HepG2 (cell line): ENCODE data around the gene NSF.

ENCODE experiments used
- BRF2 ChIP-seq: sonication (generic); formaldehyde crosslinking; IDR thresholded peaks from 2 replicates; pipeline ENCODE4 v1.8.1; 2022; ENCODE audit warnings: mild to moderate bottlenecking, missing genetic modification reagents
- CTCF ChIP-seq: sonication (generic); formaldehyde crosslinking; IDR thresholded peaks from 2 replicates; pipeline ENCODE4 v1.5.0; 2020; ENCODE audit warnings: mild to moderate bottlenecking, missing genetic modification reagents, moderate library complexity
- POLR2A ChIP-seq, 2 experiments: IDR thresholded peaks; 2 replicates each; pipeline ENCODE4 v1.6.1; 2011; ENCODE audit warnings: low read depth in 2 of 2, low read length in 2 of 2, mild to moderate bottlenecking in 1 of 2, moderate library complexity in 1 of 2; ENCODE audit not compliant: insufficient read depth in 1 of 2
- RBFOX2 ChIP-seq: fragments of 200-400 bp; formaldehyde crosslinking; IDR thresholded peaks from 2 replicates; pipeline ENCODE4 v1.6.1; 2017; ENCODE audit warnings: low read depth, mild to moderate bottlenecking, low read length
- SMC3 ChIP-seq: IDR thresholded peaks from 2 replicates; pipeline ENCODE4 v1.6.1; 2011; ENCODE audit warnings: low read length, improper control_type of control experiment
- ZNF496 ChIP-seq: sonication (generic); formaldehyde crosslinking; IDR thresholded peaks from 2 replicates; pipeline ENCODE4 v1.8.1; 2023; ENCODE audit warnings: mild to moderate bottlenecking, moderate library complexity, missing genetic modification reagents; ENCODE audit not compliant: insufficient replicate concordance
- ZNF747 ChIP-seq: sonication (generic); formaldehyde crosslinking; IDR thresholded peaks from 2 replicates; pipeline ENCODE4 v1.8.1; 2023; ENCODE audit warnings: missing genetic modification reagents, mild to moderate bottlenecking, borderline replicate concordance
- TF ChIP-seq, protein P1 (sequence below), 2 experiments: IDR thresholded peaks; 2 replicates each; pipeline ENCODE4 v1.6.1; 2011 to 2012; ENCODE audit warnings: low read length in 2 of 2, borderline replicate concordance in 1 of 2, low read depth in 1 of 2, mild to moderate bottlenecking in 1 of 2, moderate library complexity in 1 of 2

DNA sequence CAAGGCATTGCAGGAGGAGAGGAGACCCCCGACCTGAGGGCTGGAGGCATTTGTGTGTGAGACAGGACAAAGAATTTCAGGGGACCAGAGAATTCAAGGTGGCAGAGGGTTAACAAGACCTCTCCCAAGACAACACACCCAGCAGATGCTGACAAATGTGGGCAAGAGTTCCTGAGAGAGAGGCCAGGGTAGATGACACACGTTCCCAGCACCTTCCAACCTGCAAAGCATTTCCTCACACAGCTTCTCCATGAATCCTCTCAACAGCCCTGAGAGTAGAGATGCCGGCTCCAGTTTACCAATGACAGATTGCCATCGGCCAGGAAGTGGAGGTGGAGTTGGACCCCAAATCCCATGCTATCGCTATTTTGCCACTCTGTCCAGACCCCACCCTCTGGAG is 203.1 kb downstream of the NSF start:
- TF ChIP-seq CTCF (CRISPR knock-in tag) = no peak
- TF ChIP-seq ZNF496 (CRISPR knock-in tag) = no peak
- no peak for TF ChIP-seq BRF2 (CRISPR knock-in tag)
- TF ChIP-seq ZNF747 (CRISPR knock-in tag) = no peak
- TF ChIP-seq SMC3 = no peak
- no peak for TF ChIP-seq RBFOX2
- TF ChIP-seq POLR2A (IDR thresholded peaks at IDR 0.05; ENCODE audit: insufficient read depth in 1 of 2, low read depth in 2 of 2, low read length in 2 of 2) = no peak
- TF ChIP-seq, protein P1, sequence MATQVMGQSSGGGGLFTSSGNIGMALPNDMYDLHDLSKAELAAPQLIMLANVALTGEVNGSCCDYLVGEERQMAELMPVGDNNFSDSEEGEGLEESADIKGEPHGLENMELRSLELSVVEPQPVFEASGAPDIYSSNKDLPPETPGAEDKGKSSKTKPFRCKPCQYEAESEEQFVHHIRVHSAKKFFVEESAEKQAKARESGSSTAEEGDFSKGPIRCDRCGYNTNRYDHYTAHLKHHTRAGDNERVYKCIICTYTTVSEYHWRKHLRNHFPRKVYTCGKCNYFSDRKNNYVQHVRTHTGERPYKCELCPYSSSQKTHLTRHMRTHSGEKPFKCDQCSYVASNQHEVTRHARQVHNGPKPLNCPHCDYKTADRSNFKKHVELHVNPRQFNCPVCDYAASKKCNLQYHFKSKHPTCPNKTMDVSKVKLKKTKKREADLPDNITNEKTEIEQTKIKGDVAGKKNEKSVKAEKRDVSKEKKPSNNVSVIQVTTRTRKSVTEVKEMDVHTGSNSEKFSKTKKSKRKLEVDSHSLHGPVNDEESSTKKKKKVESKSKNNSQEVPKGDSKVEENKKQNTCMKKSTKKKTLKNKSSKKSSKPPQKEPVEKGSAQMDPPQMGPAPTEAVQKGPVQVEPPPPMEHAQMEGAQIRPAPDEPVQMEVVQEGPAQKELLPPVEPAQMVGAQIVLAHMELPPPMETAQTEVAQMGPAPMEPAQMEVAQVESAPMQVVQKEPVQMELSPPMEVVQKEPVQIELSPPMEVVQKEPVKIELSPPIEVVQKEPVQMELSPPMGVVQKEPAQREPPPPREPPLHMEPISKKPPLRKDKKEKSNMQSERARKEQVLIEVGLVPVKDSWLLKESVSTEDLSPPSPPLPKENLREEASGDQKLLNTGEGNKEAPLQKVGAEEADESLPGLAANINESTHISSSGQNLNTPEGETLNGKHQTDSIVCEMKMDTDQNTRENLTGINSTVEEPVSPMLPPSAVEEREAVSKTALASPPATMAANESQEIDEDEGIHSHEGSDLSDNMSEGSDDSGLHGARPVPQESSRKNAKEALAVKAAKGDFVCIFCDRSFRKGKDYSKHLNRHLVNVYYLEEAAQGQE (IDR thresholded peaks at IDR 0.05; ENCODE audit: borderline replicate concordance in 1 of 2, low read depth in 1 of 2, low read length in 2 of 2) = no peak
